Measurements from ENCODE around the gene ARFGAP2. TPM values are rescaled to one million over a fixed set of nuclear protein-coding genes. Genes with fewer than 3 reads are reported as not detected.

ARFGAP2 gene
- total RNA-seq, 2 donors from 2014 or later: 84.6 to 86.0 TPM

DNA sequence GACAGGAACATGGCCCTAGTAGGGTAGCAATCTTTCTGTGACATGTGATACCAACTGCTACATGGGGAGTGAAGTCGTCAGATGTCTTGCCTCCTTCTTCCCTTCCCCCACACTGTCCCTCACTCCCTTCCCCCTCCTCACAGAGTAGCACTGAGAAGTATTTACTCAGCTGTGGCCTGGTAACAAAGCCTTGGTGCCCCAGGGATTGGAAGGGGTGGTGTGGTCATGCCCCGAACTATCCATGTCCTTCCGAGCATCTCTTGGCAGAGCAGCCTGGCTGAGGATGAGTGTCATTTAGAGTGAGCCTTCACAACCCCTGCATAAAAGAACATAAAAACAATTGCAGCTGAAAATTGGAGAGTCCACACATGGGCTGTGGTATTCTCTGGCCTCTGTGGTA lies 46.1 kb downstream of the ARFGAP2 start:
- no peak overlapping the region for H3K4me3 Mint-ChIP-seq
- WGBS, 2 experiments (ENCODE audit: insufficient coverage in 1 of 2, insufficient read length in 1 of 2): 59 to 100% methylated on average over 1 to 3 of the region's 3 CpGs
- no peak overlapping the region for H3K9ac ChIP-seq (ENCODE audit: extremely low read depth, low read length, poor library complexity, severe bottlenecking)
- no peaks in the 10 kb centered on the region for H3K27me3 Mint-ChIP-seq (ENCODE audit: insufficient read depth)
- peak; percentile 53 for DNase-seq
- H3K4me1 Mint-ChIP-seq: peaks cover 47% of the 10 kb centered on the region
- no peaks in the 10 kb centered on the region for H3K9me3 ChIP-seq (ENCODE audit: control insufficient read depth, low read length)
- no peak overlapping the region for H3K27ac Mint-ChIP-seq
- peaks cover 36% of the 10 kb centered on the region for H3K4me1 ChIP-seq (ENCODE audit: control insufficient read depth, insufficient read depth, low read length)
- TF ChIP-seq, protein P1, sequence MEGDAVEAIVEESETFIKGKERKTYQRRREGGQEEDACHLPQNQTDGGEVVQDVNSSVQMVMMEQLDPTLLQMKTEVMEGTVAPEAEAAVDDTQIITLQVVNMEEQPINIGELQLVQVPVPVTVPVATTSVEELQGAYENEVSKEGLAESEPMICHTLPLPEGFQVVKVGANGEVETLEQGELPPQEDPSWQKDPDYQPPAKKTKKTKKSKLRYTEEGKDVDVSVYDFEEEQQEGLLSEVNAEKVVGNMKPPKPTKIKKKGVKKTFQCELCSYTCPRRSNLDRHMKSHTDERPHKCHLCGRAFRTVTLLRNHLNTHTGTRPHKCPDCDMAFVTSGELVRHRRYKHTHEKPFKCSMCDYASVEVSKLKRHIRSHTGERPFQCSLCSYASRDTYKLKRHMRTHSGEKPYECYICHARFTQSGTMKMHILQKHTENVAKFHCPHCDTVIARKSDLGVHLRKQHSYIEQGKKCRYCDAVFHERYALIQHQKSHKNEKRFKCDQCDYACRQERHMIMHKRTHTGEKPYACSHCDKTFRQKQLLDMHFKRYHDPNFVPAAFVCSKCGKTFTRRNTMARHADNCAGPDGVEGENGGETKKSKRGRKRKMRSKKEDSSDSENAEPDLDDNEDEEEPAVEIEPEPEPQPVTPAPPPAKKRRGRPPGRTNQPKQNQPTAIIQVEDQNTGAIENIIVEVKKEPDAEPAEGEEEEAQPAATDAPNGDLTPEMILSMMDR (conservative IDR thresholded peaks at IDR 0.05): no peak
- no peaks in the 10 kb centered on the region for H3K27me3 ChIP-seq (ENCODE audit: control insufficient read depth, insufficient read depth, low read length, poor library complexity, severe bottlenecking)
- H3K36me3 Mint-ChIP-seq (ENCODE audit: low read depth): peaks cover 4% of the 10 kb centered on the region
- H3K36me3 ChIP-seq (ENCODE audit: control insufficient read depth, insufficient read depth, low read length): no peaks in the 10 kb centered on the region
- no peak overlapping the region for H3K27ac ChIP-seq (ENCODE audit: low read depth, low read length)
- H3K9me3 Mint-ChIP-seq: no peaks in the 10 kb centered on the region
- no peak overlapping the region for H3K4me3 ChIP-seq (ENCODE audit: low read length)

DNA sequence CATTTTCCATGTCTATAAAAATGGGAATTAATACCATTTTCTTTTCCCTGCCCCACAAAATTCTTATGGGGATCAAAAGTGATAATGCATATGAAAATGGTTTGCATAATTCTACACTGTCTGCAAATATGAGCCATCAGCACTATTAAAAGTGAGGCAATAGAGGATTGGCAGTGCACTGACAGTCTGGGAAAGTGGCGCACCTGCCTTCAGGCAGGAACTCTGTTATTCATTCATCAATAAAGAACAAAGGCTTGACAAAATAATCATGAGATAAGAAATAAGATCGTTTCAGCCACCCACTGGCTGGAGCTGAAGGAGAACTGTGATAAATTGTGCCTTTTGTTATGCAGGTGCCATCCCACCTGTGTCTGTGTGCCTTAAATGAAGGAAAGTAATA lies 49.5 kb downstream of the ARFGAP2 start:
- Mint-ChIP-seq H3K36me3 (ENCODE audit: low read depth) (peaks cover 4% of the 10 kb centered on the region), H3K4me1 (peaks cover 27% of the 10 kb centered on the region), H3K4me3 (no peak overlapping the region), H3K27ac (no peak overlapping the region), H3K9me3 (no peaks in the 10 kb centered on the region), H3K27me3 (ENCODE audit: insufficient read depth) (no peaks in the 10 kb centered on the region)
- H3K27me3 ChIP-seq (ENCODE audit: control insufficient read depth, insufficient read depth, low read length, poor library complexity, severe bottlenecking): no peaks in the 10 kb centered on the region
- TF ChIP-seq, protein P1 (conservative IDR thresholded peaks at IDR 0.05): no peak
- H3K27ac ChIP-seq (ENCODE audit: low read depth, low read length): no peak overlapping the region
- no peak overlapping the region for H3K9ac ChIP-seq (ENCODE audit: extremely low read depth, low read length, poor library complexity, severe bottlenecking)
- no peak overlapping the region for H3K4me3 ChIP-seq (ENCODE audit: low read length)
- no peaks in the 10 kb centered on the region for H3K36me3 ChIP-seq (ENCODE audit: control insufficient read depth, insufficient read depth, low read length)
- WGBS, 2 experiments (ENCODE audit: insufficient coverage in 1 of 2, insufficient read length in 1 of 2): 63 to 80% methylated on average over 1 to 2 of the region's 2 CpGs
- H3K9me3 ChIP-seq (ENCODE audit: control insufficient read depth, low read length): no peaks in the 10 kb centered on the region
- H3K4me1 ChIP-seq (ENCODE audit: control insufficient read depth, insufficient read depth, low read length): peaks cover 22% of the 10 kb centered on the region
- DNase-seq: peak; percentile 9

DNA sequence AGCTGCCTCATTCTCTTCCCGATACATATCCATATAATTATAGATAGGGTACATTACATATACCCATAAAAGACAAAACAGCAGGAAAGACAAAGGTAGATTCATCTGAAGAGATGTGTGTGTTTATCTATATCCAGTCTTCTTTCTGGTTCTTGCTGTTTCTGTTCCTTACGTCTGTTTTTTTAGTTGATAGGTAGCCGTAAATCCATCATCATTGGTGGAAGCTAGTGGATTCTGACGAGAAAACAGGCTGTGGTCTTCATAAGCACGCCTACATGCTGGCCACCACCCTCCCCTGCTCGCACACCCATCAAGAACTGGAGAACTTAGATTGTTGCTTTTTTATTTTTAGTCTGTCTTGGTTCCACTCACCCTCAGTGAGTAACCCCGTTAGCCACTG lies 51.6 kb downstream of the ARFGAP2 start:
- H3K36me3 ChIP-seq (ENCODE audit: control insufficient read depth, insufficient read depth, low read length): no peaks in the 10 kb centered on the region
- H3K27ac ChIP-seq (ENCODE audit: low read depth, low read length): no peak overlapping the region
- H3K27ac Mint-ChIP-seq: no peak overlapping the region
- no peaks in the 10 kb centered on the region for H3K27me3 Mint-ChIP-seq (ENCODE audit: insufficient read depth)
- WGBS, 2 experiments (ENCODE audit: insufficient coverage in 1 of 2, insufficient read length in 1 of 2): 93 to 96% methylated on average over 3 to 6 of the region's 7 CpGs
- no peaks in the 10 kb centered on the region for H3K27me3 ChIP-seq (ENCODE audit: control insufficient read depth, insufficient read depth, low read length, poor library complexity, severe bottlenecking)
- no peaks in the 10 kb centered on the region for H3K9me3 Mint-ChIP-seq
- no peak overlapping the region for H3K9ac ChIP-seq (ENCODE audit: extremely low read depth, low read length, poor library complexity, severe bottlenecking)
- no peak overlapping the region for H3K4me3 Mint-ChIP-seq
- peaks cover 14% of the 10 kb centered on the region for H3K4me1 Mint-ChIP-seq
- no peak overlapping the region for H3K4me3 ChIP-seq (ENCODE audit: low read length)
- H3K36me3 Mint-ChIP-seq (ENCODE audit: low read depth): peaks cover 4% of the 10 kb centered on the region
- peaks cover 15% of the 10 kb centered on the region for H3K4me1 ChIP-seq (ENCODE audit: control insufficient read depth, insufficient read depth, low read length)
- no peaks in the 10 kb centered on the region for H3K9me3 ChIP-seq (ENCODE audit: control insufficient read depth, low read length)
- TF ChIP-seq, protein P1 (conservative IDR thresholded peaks at IDR 0.05): no peak
- peak; percentile 8 for DNase-seq
